NCI-H526 treated with DMSO at 0.1 percent for 48 hours (cell line): ENCODE data around the gene RAB36.

ENCODE experiments used
- DNase-seq: peaks from one replicate; lab custom pipeline; 2025; lab: John Stamatoyannopoulos, UW

Gene RAB36

GRCh38 chr22:23108249-23109078, 36.8 kb upstream of the RAB36 start:
- no peak for DNase-seq

GRCh38 chr22:23109079-23109347, 36.3 kb upstream of the RAB36 start:
- no peak for DNase-seq

- no peak for DNase-seq
Measured at GRCh38 chr22:23109441-23109978, 35.8 kb upstream of the RAB36 start.

GRCh38 chr22:23110190-23110921, 34.9 kb upstream of the RAB36 start:
- no peak for DNase-seq

- DNase-seq, result no peak
Measured at GRCh38 chr22:23110922-23111527, 34.3 kb upstream of the RAB36 start.

GRCh38 chr22:23112472-23113012, 32.7 kb upstream of the RAB36 start:
- DNase-seq, result no peak

- DNase-seq, result no peak
Measured at GRCh38 chr22:23113067-23113846, 32.0 kb upstream of the RAB36 start.

- DNase-seq, result no peak
Measured at GRCh38 chr22:23113847-23114720, 31.2 kb upstream of the RAB36 start.

GRCh38 chr22:23114721-23115020, 30.6 kb upstream of the RAB36 start:
- DNase-seq, result no peak

- no peak for DNase-seq
Measured at GRCh38 chr22:23115369-23115768, 29.9 kb upstream of the RAB36 start.

- no peak for DNase-seq
Measured at GRCh38 chr22:23115825-23116494, 29.3 kb upstream of the RAB36 start.

GRCh38 chr22:23116506-23117263, 28.6 kb upstream of the RAB36 start:
- no peak for DNase-seq

GRCh38 chr22:23117275-23117674, 28.0 kb upstream of the RAB36 start:
- no peak for DNase-seq

- DNase-seq, result no peak
Measured at GRCh38 chr22:23117891-23118646, 27.2 kb upstream of the RAB36 start.

GRCh38 chr22:23118647-23119493, 26.4 kb upstream of the RAB36 start:
- DNase-seq, result no peak

GRCh38 chr22:23119494-23120414, 25.5 kb upstream of the RAB36 start:
- DNase-seq, result no peak

- DNase-seq, result no peak
Measured at GRCh38 chr22:23120415-23120899, 24.8 kb upstream of the RAB36 start.
